Erythroblast (primary cell): ENCODE results near the gene ENTPD2.

Experiments
- GATA1 ChIP-seq: IDR thresholded peaks from 2 replicates; pipeline ENCODE4 v1.6.1; 2011; ENCODE audit warnings: low read depth, mild to moderate bottlenecking, control low read depth, low read length, moderate library complexity
- POLR2A ChIP-seq: IDR thresholded peaks from 2 replicates; pipeline ENCODE4 v1.6.1; 2011; ENCODE audit warnings: mild to moderate bottlenecking, low read length

DNA sequence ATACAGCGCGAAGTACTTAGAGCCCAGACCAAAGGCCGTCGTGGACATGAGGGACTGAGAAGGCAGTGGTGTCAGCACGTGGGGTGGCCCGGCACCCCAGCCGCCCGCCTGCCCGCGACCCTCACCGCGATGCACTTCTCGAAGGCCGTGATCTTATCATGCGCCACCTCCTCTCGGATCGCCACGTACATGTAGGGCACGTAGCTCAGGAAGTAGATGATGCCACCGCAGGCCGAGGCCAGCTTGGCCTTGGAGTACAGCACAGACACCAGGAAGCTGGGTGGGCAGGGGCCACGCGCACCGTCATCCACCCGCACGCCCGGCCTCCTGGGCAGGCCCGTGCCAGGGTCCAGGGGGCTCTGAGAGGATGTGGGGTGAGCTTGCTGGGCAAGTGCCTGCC lies 36.8 kb downstream of the ENTPD2 start:
- TF ChIP-seq POLR2A, result no peak
- no peak for TF ChIP-seq GATA1
